Hepatocyte (in vitro differentiated cells): ENCODE results near the gene SLC39A10. TPM values are rescaled to one million over a fixed set of nuclear protein-coding genes. Genes with fewer than 3 reads are reported as not detected.
"Not testable (repeated sequence)": the region's sequence is repeated elsewhere in the genome, so short reads cannot be mapped to it uniquely, and the experiment has no call there.

Experiments
- DNase-seq: peaks from one replicate; pipeline ENCODE4 v3.0.0-alpha.2; 2016; ENCODE audit warnings: low spot score
- H2AFZ ChIP-seq: fragments of 200-600 bp; sonication (generic); 2 replicates; pipeline ENCODE4 v1.6.0; 2016; ENCODE audit warnings: antibody characterized with exemption, mild to moderate bottlenecking
- H3K27ac ChIP-seq: fragments of 200-600 bp; sonication (generic); 2 replicates; pipeline ENCODE4 v1.5.1; 2016; ENCODE audit warnings: mild to moderate bottlenecking
- H3K27me3 ChIP-seq: fragments of 200-600 bp; sonication (generic); 2 replicates; pipeline ENCODE4 v1.6.1; 2016
- H3K36me3 ChIP-seq: fragments of 200-600 bp; sonication (generic); replicated peaks from 2 replicates; pipeline ENCODE4 v1.5.1; 2016; ENCODE audit warnings: low read depth; ENCODE audit not compliant: insufficient read depth
- H3K4me1 ChIP-seq: fragments of 200-600 bp; sonication (generic); 2 replicates; pipeline ENCODE4 v1.5.1; 2016; ENCODE audit warnings: mild to moderate bottlenecking, moderate library complexity; ENCODE audit not compliant: insufficient read depth
- H3K4me2 ChIP-seq: fragments of 200-600 bp; sonication (generic); 2 replicates; pipeline ENCODE4 v1.6.0; 2016
- H3K4me3 ChIP-seq: fragments of 200-600 bp; sonication (generic); 2 replicates; pipeline ENCODE4 v1.5.1; 2016; ENCODE audit warnings: mild to moderate bottlenecking
- H3K79me2 ChIP-seq: fragments of 200-600 bp; sonication (generic); 2 replicates; pipeline ENCODE4 v1.6.0; 2017; ENCODE audit warnings: mild to moderate bottlenecking
- H3K9me2 ChIP-seq: fragments of 200-600 bp; sonication (generic); replicated peaks from 2 replicates; pipeline ENCODE4 v1.6.0; 2017; ENCODE audit warnings: mild to moderate bottlenecking; ENCODE audit not compliant: insufficient read depth
- H3K9me3 ChIP-seq: fragments of 200-600 bp; sonication (generic); 2 replicates; pipeline ENCODE4 v1.5.1; 2016; ENCODE audit warnings: low read depth, mild to moderate bottlenecking
- H4K20me1 ChIP-seq: fragments of 200-600 bp; sonication (generic); 2 replicates; pipeline ENCODE4 v1.6.0; 2016; ENCODE audit warnings: mild to moderate bottlenecking; ENCODE audit not compliant: insufficient read depth, poor library complexity, severe bottlenecking
- EZH2 ChIP-seq: fragments of 200-600 bp; sonication (generic); IDR thresholded peaks from 2 replicates; pipeline ENCODE4 v1.6.1; 2016; ENCODE audit warnings: antibody characterized with exemption, mild to moderate bottlenecking, borderline replicate concordance
- EZH2phosphoT487 ChIP-seq: fragments of 200-600 bp; sonication (generic); IDR thresholded peaks from one replicate; pipeline ENCODE4 v1.6.1; 2018; ENCODE audit warnings: antibody characterized with exemption, mild to moderate bottlenecking, low read depth, moderate library complexity; ENCODE audit not compliant: unreplicated experiment, severe bottlenecking
- WGBS: methylation state at CpG from one replicate; pipeline ENCODE4 v1.1.6; 2016; ENCODE audit warnings: low lambda C conversion rate; ENCODE audit errors: missing lambda C conversion rate; 5-methylcytosine and 5-hydroxymethylcytosine counted together
- polyA plus RNA-seq: library from polyadenylated mRNA; unstranded; fragments of >200 nt; fragmentation: Nextera tagmentation; extraction: Ambion mirVana; gene quantifications from 2 replicates; pipeline ENCODE4 v1.2.1, GENCODE V29; 2016
- total RNA-seq: library from RNA; depleted of rRNA; stranded (reverse); fragments of >200 nt; gene quantifications from 2 replicates; pipeline ENCODE4 v1.2.3, GENCODE V29; 2014
- TF ChIP-seq, protein P1 (sequence below): fragments of 200-600 bp; sonication (generic); IDR thresholded peaks from 2 replicates; pipeline ENCODE4 v1.5.1; 2016; ENCODE audit warnings: antibody characterized with exemption, mild to moderate bottlenecking; ENCODE audit not compliant: poor library complexity

The SLC39A10 gene
- total and polyA plus RNA-seq, 2 experiments from 2014 or later = 32.1 to 80.2 TPM

DNA sequence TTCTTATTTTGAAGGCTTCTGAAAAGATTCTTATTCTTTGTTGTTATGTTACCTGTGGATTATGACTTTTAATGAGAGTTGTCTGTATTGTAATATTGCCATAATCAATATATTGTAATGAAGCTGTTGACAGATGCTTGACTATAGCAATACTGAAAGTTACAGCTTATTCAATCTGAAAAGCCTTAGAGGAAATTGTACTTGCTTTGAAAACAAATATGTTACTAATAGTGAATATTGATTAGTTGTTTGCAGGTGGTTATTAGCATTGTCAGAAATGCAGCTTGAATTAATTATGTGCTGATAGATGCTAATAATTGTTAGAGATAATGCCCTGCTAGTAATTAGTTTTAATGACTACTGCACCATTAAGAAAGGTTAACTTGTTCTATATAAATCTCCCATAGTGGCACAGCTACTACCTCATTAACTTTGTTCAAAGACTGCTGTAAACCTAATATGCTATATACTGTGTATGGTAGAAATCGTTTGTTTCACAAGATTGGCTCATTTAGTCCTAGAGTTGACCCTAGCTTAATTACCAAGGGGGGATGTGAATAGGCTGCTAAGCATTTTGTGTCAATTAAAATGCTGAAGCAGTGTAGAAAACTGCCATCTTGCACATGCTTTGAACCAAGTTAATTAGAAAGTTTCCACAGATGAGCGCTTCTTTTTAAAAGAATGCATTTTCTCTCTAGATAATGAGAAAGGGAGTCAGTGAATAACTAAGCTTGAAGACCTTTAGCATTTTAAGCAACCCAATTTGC, 30.5 kb downstream of the SLC39A10 start:
- Histone ChIP-seq H3K27ac (no peak overlapping the region), H3K4me2 (no peak overlapping the region), H2AFZ (no peak overlapping the region), H3K36me3 (no peaks in the 10 kb centered on the region), H3K79me2 (peaks cover 20% of the 10 kb centered on the region), H3K9me2 (no peaks in the 10 kb centered on the region), H3K27me3 (no peaks in the 10 kb centered on the region), H4K20me1 (no peaks in the 10 kb centered on the region), H3K4me1 (no peaks in the 10 kb centered on the region), H3K4me3 (no peak overlapping the region), H3K9me3 (no peaks in the 10 kb centered on the region)
- DNase-seq = no peak
- WGBS = 78% methylated on average over 2 of the region's 2 CpGs
- TF ChIP-seq EZH2 = no peak
- TF ChIP-seq, protein P1, sequence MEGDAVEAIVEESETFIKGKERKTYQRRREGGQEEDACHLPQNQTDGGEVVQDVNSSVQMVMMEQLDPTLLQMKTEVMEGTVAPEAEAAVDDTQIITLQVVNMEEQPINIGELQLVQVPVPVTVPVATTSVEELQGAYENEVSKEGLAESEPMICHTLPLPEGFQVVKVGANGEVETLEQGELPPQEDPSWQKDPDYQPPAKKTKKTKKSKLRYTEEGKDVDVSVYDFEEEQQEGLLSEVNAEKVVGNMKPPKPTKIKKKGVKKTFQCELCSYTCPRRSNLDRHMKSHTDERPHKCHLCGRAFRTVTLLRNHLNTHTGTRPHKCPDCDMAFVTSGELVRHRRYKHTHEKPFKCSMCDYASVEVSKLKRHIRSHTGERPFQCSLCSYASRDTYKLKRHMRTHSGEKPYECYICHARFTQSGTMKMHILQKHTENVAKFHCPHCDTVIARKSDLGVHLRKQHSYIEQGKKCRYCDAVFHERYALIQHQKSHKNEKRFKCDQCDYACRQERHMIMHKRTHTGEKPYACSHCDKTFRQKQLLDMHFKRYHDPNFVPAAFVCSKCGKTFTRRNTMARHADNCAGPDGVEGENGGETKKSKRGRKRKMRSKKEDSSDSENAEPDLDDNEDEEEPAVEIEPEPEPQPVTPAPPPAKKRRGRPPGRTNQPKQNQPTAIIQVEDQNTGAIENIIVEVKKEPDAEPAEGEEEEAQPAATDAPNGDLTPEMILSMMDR = no peak
- TF ChIP-seq EZH2phosphoT487 = no peak

DNA sequence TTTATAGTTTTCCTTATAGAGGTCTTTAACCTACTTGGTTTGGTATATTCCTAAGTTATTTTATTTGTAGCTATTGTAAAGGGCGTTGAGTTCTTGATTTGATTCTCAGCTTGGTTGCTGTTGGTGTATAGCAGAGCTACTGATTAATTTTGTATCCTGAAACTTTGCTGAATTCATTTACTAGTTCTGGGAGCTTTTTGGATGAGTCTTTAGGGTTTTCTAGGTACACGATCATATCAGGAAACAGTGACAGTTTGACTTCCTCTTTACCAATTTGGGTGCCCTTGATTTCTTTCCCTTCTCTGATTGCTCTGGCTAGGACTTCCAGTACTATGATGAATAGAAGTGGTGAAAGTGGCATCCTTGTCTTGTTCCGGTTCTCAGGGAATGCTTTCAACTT, 35.5 kb downstream of the SLC39A10 start:
- H3K9me3 ChIP-seq, H2AFZ ChIP-seq, H3K4me1 ChIP-seq, H3K9me2 ChIP-seq, DNase-seq, H3K4me2 ChIP-seq, H3K4me3 ChIP-seq, H3K36me3 ChIP-seq, H4K20me1 ChIP-seq, H3K27ac ChIP-seq, H3K27me3 ChIP-seq: not testable (repeated sequence)
- 88% methylated on average over 3 of the region's 3 CpGs for WGBS
- H3K79me2 ChIP-seq = peaks cover 60% of the 10 kb centered on the region

DNA sequence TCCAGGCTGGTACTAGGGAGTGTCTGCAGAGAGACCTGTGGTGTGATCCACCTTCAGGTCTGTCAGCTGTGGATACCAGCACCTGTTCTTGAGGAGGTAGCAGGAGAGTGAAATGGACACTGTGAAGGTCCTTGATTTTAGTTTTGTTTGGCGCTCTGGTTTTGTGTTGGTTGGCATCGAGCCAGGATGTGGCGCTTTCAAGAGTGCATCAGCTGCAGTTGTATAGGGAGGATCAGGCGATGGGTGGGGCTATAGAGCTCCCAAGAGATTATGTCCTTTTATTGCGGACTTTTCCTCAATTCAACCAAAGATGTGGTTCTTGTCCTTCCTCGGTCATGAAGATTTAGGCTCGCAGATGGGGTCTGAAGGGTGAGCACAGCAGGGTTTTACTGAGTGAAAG, 37.5 kb downstream of the SLC39A10 start:
- H3K27ac ChIP-seq = no peak overlapping the region
- no peaks in the 10 kb centered on the region for H4K20me1 ChIP-seq
- TF ChIP-seq, protein P1 = no peak
- TF ChIP-seq EZH2 (no peak), EZH2phosphoT487 (no peak)
- peaks cover 63% of the 10 kb centered on the region for H3K79me2 ChIP-seq
- H3K36me3 ChIP-seq = no peaks in the 10 kb centered on the region
- peaks cover under 1% of the 10 kb centered on the region for H3K9me3 ChIP-seq
- 97% methylated on average over 7 of the region's 7 CpGs for WGBS
- no peak overlapping the region for H3K4me2 ChIP-seq
- no peaks in the 10 kb centered on the region for H3K9me2 ChIP-seq
- DNase-seq = no peak
- no peaks in the 10 kb centered on the region for H3K4me1 ChIP-seq
- H2AFZ ChIP-seq = no peak overlapping the region
- H3K27me3 ChIP-seq = no peaks in the 10 kb centered on the region
- H3K4me3 ChIP-seq = no peak overlapping the region

DNA sequence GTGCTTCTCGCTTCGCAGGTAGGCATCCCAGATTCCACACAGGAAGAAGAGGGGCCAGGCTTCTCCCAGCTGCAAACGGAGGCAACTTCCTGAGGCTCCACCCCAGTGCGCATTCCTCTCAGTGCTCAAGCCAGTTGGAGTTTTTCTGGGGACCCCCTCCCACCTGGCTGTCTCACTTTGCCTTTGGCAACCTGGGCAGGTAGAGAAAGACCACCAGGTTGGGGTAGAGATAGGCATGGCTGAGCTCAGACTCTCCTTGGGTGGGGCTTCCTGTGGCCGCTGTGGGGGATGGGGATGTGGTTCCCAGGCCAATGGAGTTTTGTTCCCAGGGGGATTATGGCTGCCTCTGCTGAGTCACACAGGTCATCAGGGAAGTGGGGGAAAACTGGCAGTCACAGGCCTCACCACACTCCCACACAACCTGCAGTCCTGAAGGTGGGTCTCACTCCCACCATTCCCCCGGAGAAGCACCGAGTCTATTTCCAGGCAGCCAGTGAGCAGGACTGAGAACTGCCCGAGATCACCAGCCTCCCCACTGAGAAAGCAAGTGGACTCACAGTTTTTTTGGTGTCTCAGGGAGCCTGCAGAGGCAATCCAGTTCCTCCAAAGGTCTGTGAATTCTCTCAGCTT, 38.1 kb downstream of the SLC39A10 start:
- TF ChIP-seq, protein P1 = no peak
- H3K79me2 ChIP-seq = peaks cover 67% of the 10 kb centered on the region
- DNase-seq = no peak
- H3K27ac ChIP-seq = no peak overlapping the region
- no peaks in the 10 kb centered on the region for H3K9me2 ChIP-seq
- no peaks in the 10 kb centered on the region for H4K20me1 ChIP-seq
- peaks cover 6% of the 10 kb centered on the region for H3K9me3 ChIP-seq
- H3K4me1 ChIP-seq = no peaks in the 10 kb centered on the region
- WGBS = 94% methylated on average over 8 of the region's 8 CpGs
- H3K36me3 ChIP-seq = no peaks in the 10 kb centered on the region
- no peaks in the 10 kb centered on the region for H3K27me3 ChIP-seq
- no peak overlapping the region for H2AFZ ChIP-seq
- no peak overlapping the region for H3K4me3 ChIP-seq
- H3K4me2 ChIP-seq = no peak overlapping the region
